Smooth muscle cell (in vitro differentiated cells): Measurements from ENCODE around the gene SERPIND1. TPM values are rescaled to one million over a fixed set of nuclear protein-coding genes. Genes with fewer than 3 reads are reported as not detected.
"Not testable (repeated sequence)": the region's sequence is repeated elsewhere in the genome, so short reads cannot be mapped to it uniquely, and the experiment has no call there.

ENCODE experiments used
- DNase-seq: peaks from one replicate; lab custom pipeline; 2025; ENCODE audit not compliant: unreplicated experiment; lab: John Stamatoyannopoulos, UW
- H2AFZ ChIP-seq: fragments of 200-600 bp; sonication (generic); 2 replicates; pipeline ENCODE4 v1.6.0; 2016; ENCODE audit warnings: antibody characterized with exemption, low read depth, mild to moderate bottlenecking
- H3F3A ChIP-seq: fragments of 200-600 bp; sonication (generic); 2 replicates; pipeline ENCODE4 v1.6.0; 2017; ENCODE audit warnings: antibody characterized with exemption, low read depth
- H3K27ac ChIP-seq: fragments of 200-600 bp; sonication (generic); 2 replicates; pipeline ENCODE4 v1.5.1; 2016; ENCODE audit warnings: low read depth, mild to moderate bottlenecking
- H3K27me3 ChIP-seq: fragments of 200-600 bp; sonication (generic); 2 replicates; pipeline ENCODE4 v1.6.1; 2016; ENCODE audit warnings: low read depth, mild to moderate bottlenecking
- H3K36me3 ChIP-seq: fragments of 200-600 bp; sonication (generic); 2 replicates; pipeline ENCODE4 v1.5.1; 2016; ENCODE audit warnings: low read depth
- H3K4me1 ChIP-seq: fragments of 200-600 bp; sonication (generic); 2 replicates; pipeline ENCODE4 v1.5.1; 2016; ENCODE audit warnings: low read depth
- H3K4me2 ChIP-seq: fragments of 200-600 bp; sonication (generic); 2 replicates; pipeline ENCODE4 v1.6.0; 2016; ENCODE audit warnings: mild to moderate bottlenecking
- H3K4me3 ChIP-seq: fragments of 200-600 bp; sonication (generic); 2 replicates; pipeline ENCODE4 v1.5.1; 2016; ENCODE audit warnings: mild to moderate bottlenecking
- H3K79me2 ChIP-seq: fragments of 200-600 bp; sonication (generic); 2 replicates; pipeline ENCODE4 v1.6.0; 2016; ENCODE audit warnings: low read depth, mild to moderate bottlenecking
- H3K9ac ChIP-seq: fragments of 200-600 bp; sonication (generic); 2 replicates; pipeline ENCODE4 v1.6.0; 2016; ENCODE audit warnings: low read depth
- H3K9me3 ChIP-seq: fragments of 200-600 bp; sonication (generic); replicated peaks from 2 replicates; pipeline ENCODE4 v1.5.1; 2016; ENCODE audit warnings: low read depth
- H4K20me1 ChIP-seq: fragments of 200-600 bp; sonication (generic); 2 replicates; pipeline ENCODE4 v1.6.0; 2016; ENCODE audit warnings: low read depth
- CTCF ChIP-seq: fragments of 200-600 bp; sonication (generic); IDR thresholded peaks from 2 replicates; pipeline ENCODE4 v1.5.1; 2017; ENCODE audit warnings: borderline replicate concordance, mild to moderate bottlenecking, antibody characterized with exemption; ENCODE audit not compliant: insufficient read depth, poor library complexity, severe bottlenecking
- WGBS: methylation state at CpG from one replicate; pipeline ENCODE4 v1.1.7; 2016; ENCODE audit warnings: low lambda C conversion rate; 5-methylcytosine and 5-hydroxymethylcytosine counted together
- polyA plus RNA-seq: library from polyadenylated mRNA; unstranded; fragments of >200 nt; fragmentation: Nextera tagmentation; extraction: Ambion mirVana; gene quantifications from 2 replicates; pipeline ENCODE4 v1.2.1, GENCODE V29; 2016
- total RNA-seq: library from RNA; depleted of rRNA; stranded (reverse); fragments of >200 nt; gene quantifications from 2 replicates; pipeline ENCODE4 v1.2.3, GENCODE V29; 2014

The SERPIND1 gene
- total and polyA plus RNA-seq, 2 experiments from 2014 or later: 0.10 TPM; not detected in 1

- Histone ChIP-seq H2AFZ (no peak overlapping the region), H3K27ac (no peak overlapping the region), H3K27me3 (no peaks in the 10 kb centered on the region), H3K4me1 (no peaks in the 10 kb centered on the region), H3F3A (no peaks in the 10 kb centered on the region), H3K9ac (no peak overlapping the region), H3K79me2 (no peaks in the 10 kb centered on the region), H3K36me3 (peaks cover 13% of the 10 kb centered on the region), H4K20me1 (no peaks in the 10 kb centered on the region), H3K4me3 (no peak overlapping the region), H3K4me2 (no peak overlapping the region), H3K9me3 (no peaks in the 10 kb centered on the region)
- no peak for DNase-seq
- 96% methylated on average over 7 of the region's 7 CpGs for WGBS
- TF ChIP-seq CTCF: no peak
Measured at GRCh38 chr22:20766530-20766929, 7.4 kb upstream of the SERPIND1 start.

- H3K4me3 ChIP-seq, H3K79me2 ChIP-seq, H3K9ac ChIP-seq, H2AFZ ChIP-seq, H3K27ac ChIP-seq, H3K36me3 ChIP-seq, DNase-seq, H3F3A ChIP-seq, H3K4me1 ChIP-seq, H3K9me3 ChIP-seq, H4K20me1 ChIP-seq, H3K4me2 ChIP-seq, H3K27me3 ChIP-seq: not testable (repeated sequence)
- WGBS: 98% methylated on average over 9 of the region's 9 CpGs
Measured at GRCh38 chr22:20769496-20769826, 4.5 kb upstream of the SERPIND1 start.

GRCh38 chr22:20771918-20772625 is 1.8 kb upstream of the SERPIND1 start:
- WGBS: 90% methylated on average over 9 of the region's 9 CpGs
- Histone ChIP-seq H3K27me3 (no peaks in the 10 kb centered on the region), H3K4me1 (no peaks in the 10 kb centered on the region), H3K27ac (no peak overlapping the region), H2AFZ (no peak overlapping the region), H3K36me3 (no peaks in the 10 kb centered on the region), H3F3A (no peaks in the 10 kb centered on the region), H3K9ac (no peak overlapping the region), H3K4me2 (no peak overlapping the region), H3K4me3 (no peak overlapping the region), H3K9me3 (no peaks in the 10 kb centered on the region), H4K20me1 (no peaks in the 10 kb centered on the region), H3K79me2 (no peaks in the 10 kb centered on the region)
- DNase-seq: no peak
- no peak for TF ChIP-seq CTCF

- Histone ChIP-seq H3K36me3 (no peaks in the 10 kb centered on the region), H3K4me2 (no peak overlapping the region), H3K9ac (no peak overlapping the region), H3K79me2 (no peaks in the 10 kb centered on the region), H3K9me3 (no peaks in the 10 kb centered on the region), H3K4me1 (no peaks in the 10 kb centered on the region), H4K20me1 (no peaks in the 10 kb centered on the region), H2AFZ (no peak overlapping the region), H3K27me3 (no peaks in the 10 kb centered on the region), H3K4me3 (no peak overlapping the region), H3F3A (no peaks in the 10 kb centered on the region), H3K27ac (no peak overlapping the region)
- DNase-seq: no peak
- TF ChIP-seq CTCF: no peak
- WGBS: 98% methylated on average over 4 of the region's 4 CpGs
Measured at GRCh38 chr22:20774882-20775281, 969 bp downstream of the SERPIND1 start.
